SHP77 (cell line): ENCODE results near the gene INSYN1.

ENCODE experiments used
- DNase-seq, 2 experiments: peaks; one replicate each; lab custom pipeline; 2025; lab: John Stamatoyannopoulos, UW

The INSYN1 gene

GRCh38 chr15:73773428-73773827, 20.3 kb upstream of the INSYN1 start:
- DNase-seq, result no peak

DNA sequence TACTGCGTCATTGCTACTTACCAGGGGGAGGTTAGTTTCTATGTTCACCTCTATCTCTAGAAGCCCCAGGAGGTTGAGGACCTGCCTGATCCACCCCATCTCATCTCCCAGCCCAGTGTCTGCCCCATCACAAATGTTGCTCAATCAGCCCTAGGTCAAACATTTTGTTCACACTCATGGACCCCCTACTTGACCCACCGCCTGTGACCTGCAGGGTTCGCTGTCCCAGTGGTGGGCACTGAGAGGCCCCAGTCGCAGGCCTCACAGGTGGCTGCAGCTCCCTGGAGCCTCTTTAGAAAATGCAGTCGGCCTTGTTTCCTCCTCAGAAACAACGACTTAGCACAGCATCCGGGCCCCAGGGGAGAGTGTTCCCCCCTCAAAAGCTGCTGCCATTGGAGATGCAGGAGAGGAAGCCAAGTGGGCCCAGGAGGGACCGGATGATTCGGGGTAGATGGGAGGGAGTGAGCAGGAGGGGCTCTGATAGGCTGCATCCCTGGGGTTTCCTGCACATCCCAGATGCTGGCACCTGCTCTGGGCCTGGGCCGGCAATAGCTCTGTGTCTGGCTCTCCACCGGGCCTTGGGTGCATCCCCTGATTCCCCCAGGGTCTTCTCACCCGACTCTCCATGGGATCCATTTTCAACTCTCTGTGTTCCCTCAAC, 18.4 kb upstream of the INSYN1 start:
- DNase-seq, result no peak

DNA sequence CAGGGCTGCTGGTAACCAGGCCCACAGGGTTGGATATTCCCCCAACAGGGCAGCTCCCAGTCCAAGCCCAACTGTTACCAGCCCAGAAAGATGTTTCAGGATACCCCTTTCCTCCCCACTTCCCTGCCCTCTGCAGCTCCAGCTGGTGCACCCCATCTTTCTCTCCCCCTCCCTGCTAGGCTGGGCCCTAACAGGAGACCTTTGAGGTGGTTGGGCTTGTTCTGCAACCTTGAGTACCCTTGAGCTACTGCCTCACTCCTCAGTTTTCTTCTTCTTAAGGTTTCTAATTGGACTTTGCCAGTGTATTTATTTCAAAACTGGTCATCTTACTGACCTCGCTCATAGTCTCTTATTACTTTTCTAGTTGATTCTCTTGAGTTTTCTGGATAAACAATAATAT, 16.9 kb upstream of the INSYN1 start:
- DNase-seq, result no peak

GRCh38 chr15:73767806-73768501, 14.8 kb upstream of the INSYN1 start:
- DNase-seq, result no peak

GRCh38 chr15:73766598-73766997, 13.4 kb upstream of the INSYN1 start:
- no peak for DNase-seq

DNA sequence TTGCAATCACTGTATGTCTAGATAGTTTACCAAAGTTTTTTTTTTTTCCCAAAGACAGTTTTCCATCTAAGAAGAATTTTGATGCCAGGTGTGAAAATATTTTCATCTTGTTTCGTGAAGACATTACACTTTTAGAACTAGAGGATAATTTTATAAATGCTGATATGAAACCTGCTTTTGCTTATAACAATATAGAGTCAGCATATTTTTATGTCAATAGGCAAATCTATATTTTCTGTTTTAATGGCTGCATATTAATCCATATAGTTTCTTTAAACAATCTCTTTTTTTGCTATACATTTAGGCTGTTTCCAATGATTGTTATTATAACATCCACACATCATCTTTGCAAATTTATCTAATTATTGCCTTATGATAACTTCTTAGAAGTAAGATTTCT, 12.6 kb upstream of the INSYN1 start:
- DNase-seq, result no peak

- no peak for DNase-seq
Measured at GRCh38 chr15:73763931-73764330, 10.8 kb upstream of the INSYN1 start.

- no peak for DNase-seq
Measured at GRCh38 chr15:73760330-73761329, 7.5 kb upstream of the INSYN1 start.

DNA sequence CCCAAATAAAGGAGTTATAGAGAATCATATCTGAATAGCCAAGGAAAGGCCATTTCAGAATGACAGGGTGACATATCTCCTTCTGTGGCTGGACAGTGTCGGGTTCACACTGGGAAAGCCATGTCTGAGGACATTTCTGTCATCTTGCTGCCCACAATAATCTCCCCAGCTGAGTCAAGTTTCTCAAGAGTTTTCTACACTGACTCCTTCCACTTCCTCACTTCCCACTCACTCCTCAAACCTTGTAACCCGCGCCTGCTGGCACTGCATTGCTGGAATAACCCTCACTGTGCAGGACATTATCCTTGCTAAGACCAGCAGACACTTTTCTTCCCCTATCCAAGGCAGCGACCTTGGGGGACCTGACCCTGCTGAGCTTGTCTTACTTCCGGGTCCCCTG, 5.3 kb upstream of the INSYN1 start:
- DNase-seq, result no peak

DNA sequence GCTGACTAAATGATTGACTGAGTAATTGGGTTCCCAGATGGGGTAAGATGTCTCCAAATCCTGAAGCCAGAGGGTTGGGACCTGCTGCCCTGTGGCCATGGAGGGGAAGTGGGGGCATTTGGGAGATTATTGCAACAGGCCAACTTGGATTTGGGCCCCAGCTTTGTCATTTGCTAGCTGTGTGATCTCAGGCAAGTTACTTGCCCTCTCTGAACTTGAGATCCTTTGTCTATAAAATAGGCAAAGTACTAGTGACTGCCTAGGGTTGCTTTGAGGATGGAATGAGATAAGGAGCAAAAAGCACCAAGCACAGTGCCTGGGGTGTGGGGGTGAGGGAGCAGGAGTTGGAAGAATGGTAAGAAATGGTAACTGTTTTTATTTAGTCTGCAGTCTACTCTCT, 4.4 kb upstream of the INSYN1 start:
- no peak for DNase-seq

- DNase-seq, result no peak
Measured at GRCh38 chr15:73756947-73757513, 3.9 kb upstream of the INSYN1 start.

DNA sequence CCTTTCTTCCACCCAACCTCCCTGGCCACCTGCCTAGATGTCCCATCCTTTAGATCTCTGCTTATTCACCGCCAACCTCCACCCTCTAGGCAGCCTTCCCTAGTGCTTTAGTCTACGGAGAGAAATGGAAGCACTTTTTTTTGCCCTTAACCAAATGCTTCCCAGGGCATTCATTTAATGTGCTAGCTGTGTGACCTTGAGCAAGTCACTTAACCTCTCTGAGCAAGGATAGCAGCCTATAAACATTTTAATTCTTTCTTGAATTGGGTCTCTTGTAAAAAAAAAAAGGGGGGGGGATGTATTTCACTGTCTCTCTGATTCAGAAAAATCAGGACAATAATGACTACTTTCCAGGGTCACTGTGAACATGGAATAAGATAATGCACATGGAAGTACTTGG, 3.2 kb upstream of the INSYN1 start:
- DNase-seq, result no peak

DNA sequence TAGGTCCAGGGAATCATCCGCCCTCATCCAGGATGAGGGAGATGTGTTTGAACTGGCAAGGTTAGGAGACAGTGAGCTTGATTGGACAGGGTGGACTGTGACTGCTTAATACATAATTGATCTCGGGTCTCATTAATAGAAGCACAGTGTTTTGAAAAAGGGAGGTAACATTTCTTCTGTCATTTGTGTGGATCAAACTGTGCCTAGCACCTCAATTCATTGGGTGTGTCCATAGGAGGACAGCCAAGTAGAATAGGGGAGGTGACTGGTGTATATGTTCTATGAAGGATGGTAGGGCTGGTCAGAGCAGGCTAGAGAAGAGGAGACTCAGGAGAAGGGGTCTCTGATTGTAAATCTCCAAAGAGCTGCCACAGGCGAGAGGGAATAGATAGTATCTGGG, 2.8 kb upstream of the INSYN1 start:
- DNase-seq, result no peak

GRCh38 chr15:73755481-73755880, 2.3 kb upstream of the INSYN1 start:
- DNase-seq, result no peak

DNA sequence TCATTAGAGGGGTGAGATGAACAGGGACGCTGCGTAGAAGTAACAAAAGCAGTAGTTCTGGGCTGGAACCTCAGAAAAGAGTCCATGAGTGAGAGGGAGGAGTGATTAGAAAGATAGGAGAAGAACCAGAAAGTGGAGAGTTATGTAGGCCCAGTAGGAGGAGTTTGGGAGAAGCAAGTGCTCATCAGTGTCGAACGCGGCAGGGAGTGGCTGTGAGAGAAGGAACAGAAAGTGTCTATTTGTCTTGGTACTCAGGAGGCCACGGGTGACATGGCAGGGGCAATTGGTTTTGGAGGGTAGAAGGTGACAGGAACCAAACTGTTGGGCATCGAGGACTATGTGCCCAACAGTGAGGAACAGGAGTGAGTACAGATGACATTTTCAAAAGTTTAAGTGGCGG, 1.3 kb upstream of the INSYN1 start:
- DNase-seq, result no peak

- DNase-seq, result no peak
Measured at GRCh38 chr15:73752806-73753193, 351 bp downstream of the INSYN1 start.

DNA sequence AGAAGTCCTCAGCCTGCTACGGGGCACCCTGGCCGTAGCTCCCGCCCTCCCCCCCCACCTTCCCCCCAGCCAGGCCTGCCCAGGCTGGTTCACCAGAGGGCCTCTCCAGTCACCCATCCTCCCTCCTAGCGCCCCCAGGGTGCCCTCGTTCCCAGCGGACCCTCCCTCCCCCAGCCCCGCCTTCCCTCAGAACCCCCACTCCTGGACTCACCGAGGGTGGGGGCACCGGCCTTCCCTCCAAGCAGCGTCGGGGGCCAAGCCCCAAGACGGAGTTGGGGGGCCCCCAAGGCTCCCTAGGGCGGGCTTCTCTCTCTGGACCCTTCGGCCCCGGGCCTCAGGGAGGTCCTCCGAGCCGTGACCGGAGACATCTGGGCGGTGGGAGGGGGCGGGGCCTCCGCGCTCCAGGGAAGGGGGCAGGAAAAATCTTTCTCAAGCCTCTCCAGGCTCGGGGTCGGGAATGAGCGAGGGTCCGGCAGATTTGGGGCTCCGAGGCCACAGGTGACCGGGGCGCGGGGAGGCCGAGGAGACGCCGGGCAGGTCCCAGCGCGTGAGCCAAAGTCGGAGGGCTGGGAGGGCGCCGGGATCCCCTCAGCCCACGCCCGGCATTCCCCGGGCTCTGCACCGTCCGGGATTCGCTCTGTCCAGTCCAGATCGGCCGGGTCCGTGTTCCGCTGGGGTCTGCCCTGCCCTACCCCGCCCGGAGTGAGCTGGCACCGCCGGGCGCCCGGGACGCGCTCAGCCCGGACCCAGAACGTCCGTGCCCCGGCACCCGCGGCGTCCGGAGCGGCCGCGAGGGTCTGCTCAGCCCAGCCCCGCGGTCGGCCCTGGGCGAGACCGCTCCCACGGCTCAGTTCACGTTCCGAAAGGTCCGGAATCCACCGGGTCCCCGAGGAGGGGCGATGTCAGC, 999 bp downstream of the INSYN1 start:
- DNase-seq, result no peak

DNA sequence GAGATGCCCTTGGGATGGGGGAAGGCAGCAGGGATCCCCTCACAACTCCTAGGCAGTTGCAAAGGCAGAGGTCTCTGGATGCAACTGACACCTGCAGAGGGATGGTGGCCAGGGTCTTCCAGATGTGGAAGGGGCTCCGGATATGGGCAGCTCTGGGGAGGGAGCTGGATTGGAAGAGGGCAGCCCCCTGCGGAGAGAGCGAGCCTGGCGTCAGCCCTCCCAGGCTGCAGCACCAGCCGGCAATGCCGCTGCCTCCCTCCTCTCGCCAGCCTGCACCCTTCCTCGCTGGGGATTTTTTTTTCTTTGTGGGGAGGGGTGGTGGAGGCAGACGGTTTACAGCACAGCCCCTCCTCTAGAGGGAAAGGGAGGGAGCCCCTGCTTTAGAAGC, 1.6 kb downstream of the INSYN1 start:
- no peak for DNase-seq

DNA sequence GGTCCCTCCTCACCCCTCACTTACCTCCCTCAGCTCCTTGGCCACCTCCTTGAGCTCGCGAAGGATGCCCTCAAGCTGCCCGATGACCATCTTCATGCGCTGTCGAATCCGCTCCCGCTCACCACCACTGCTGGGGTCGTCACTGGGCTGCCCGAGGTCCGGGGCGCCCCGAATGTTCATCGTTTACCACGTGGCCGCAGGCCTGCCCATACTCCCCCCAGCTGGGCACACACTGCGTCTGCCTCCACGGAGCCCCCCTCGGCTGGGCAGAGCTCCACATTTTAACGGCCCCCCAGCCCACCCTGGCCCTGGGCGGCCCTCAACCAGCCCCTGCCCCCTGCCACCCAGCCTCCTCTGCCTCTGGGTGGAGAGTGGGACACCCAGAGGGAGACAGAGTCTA, 2.2 kb downstream of the INSYN1 start:
- no peak for DNase-seq

DNA sequence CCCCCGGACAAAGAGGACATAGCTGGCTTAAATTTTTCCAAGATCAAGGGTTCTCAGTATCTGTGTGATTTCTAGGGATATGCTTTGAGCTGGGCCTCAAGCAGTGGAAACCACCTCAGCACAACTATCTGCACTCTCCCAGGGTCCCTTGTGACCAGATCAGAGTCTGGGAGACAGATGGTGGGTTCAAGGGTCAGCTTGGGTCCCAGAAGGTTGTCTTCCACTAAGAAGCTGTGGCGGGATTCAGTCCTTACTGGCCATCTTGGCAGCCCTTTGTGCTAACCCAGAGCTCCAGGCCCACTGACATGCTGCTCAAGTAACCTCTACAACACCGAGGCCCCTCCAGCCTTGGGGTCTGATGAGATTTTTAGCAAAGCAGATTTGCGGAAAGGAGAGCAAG, 2.7 kb downstream of the INSYN1 start:
- no peak for DNase-seq

- no peak for DNase-seq
Measured at GRCh38 chr15:73749971-73750370, 3.2 kb downstream of the INSYN1 start.
